CD4-positive, alpha-beta T cell (primary cell): Measurements from ENCODE around the gene TSPAN18. TPM values are rescaled to one million over a fixed set of nuclear protein-coding genes. Genes with fewer than 3 reads are reported as not detected.

ENCODE experiments used
- ATAC-seq: fragments of 200-7000 bp; cut with Tn5 transposase; one replicate; pipeline ENCODE4 v1.10.0; 2022; ENCODE audit warnings: mild to moderate bottlenecking; ENCODE audit not compliant: poor library complexity
- CTCF ChIA-PET: fragments of 350-600 bp; sonication (Branson Sonifier 250); formaldehyde crosslinking; loops from one replicate; lab custom pipeline; 2021; ENCODE audit warnings: antibody characterized with exemption, inconsistent platforms; lab: Charles Lee
- POLR2A ChIA-PET: fragments of 350-600 bp; sonication (Branson Sonifier 250); formaldehyde crosslinking; loops from one replicate; lab custom pipeline; 2021; ENCODE audit warnings: antibody characterized with exemption, inconsistent platforms; lab: Charles Lee
- DNase-seq, 14 experiments: peaks; one replicate each; pipeline ENCODE4 v3.0.0-alpha.2; 2013 to 2020; ENCODE audit warnings: mixed read lengths in 2 of 14
- H3K27ac ChIP-seq, 2 donors: one replicate each; pipeline versions ENCODE4 v1.5.1 to v1.7.0; 2013; ENCODE audit warnings: low read length in 2 of 2, low read depth in 1 of 2, mild to moderate bottlenecking in 1 of 2
- H3K27me3 ChIP-seq, 2 experiments: 1 replicate in 1 of 2; 2 replicates in 1 of 2; pipeline versions ENCODE4 v1.6.1 to v1.7.0; 2013; ENCODE audit warnings: low read length in 2 of 2, control low read depth in 1 of 2, mild to moderate bottlenecking in 1 of 2, moderate library complexity in 1 of 2; ENCODE audit not compliant: insufficient read depth in 2 of 2, control insufficient read depth in 1 of 2
- H3K36me3 ChIP-seq: one replicate; pipeline ENCODE4 v1.6.1; 2013; ENCODE audit warnings: low read length, control low read depth; ENCODE audit not compliant: insufficient read depth
- H3K4me1 ChIP-seq: one replicate; pipeline ENCODE4 v1.6.1; 2013; ENCODE audit warnings: low read length, control low read depth; ENCODE audit not compliant: insufficient read depth
- H3K4me3 ChIP-seq: one replicate; pipeline ENCODE4 v1.5.1; 2013; ENCODE audit warnings: mild to moderate bottlenecking, low read length, moderate library complexity
- H3K9me3 ChIP-seq, 2 experiments: 1 replicate in 1 of 2; 2 replicates in 1 of 2; pipeline versions ENCODE4 v1.6.1 to v1.7.0; 2013; ENCODE audit warnings: low read length in 2 of 2, mild to moderate bottlenecking in 2 of 2, control low read depth in 1 of 2, moderate library complexity in 1 of 2; ENCODE audit not compliant: control insufficient read depth in 1 of 2, insufficient read depth in 1 of 2
- H3K27ac Mint-ChIP-seq: one replicate; pipeline ENCODE4 v1.8.0; 2020; ENCODE audit warnings: mixed read lengths
- H3K27me3 Mint-ChIP-seq: one replicate; pipeline ENCODE4 v1.8.0; 2021; ENCODE audit warnings: mixed read lengths
- H3K36me3 Mint-ChIP-seq: one replicate; pipeline ENCODE4 v1.8.0; 2021; ENCODE audit warnings: low read depth, mixed read lengths
- H3K4me1 Mint-ChIP-seq: one replicate; pipeline ENCODE4 v1.8.0; 2021; ENCODE audit warnings: low read depth, mixed read lengths
- H3K4me3 Mint-ChIP-seq: one replicate; pipeline ENCODE4 v1.8.0; 2020; ENCODE audit warnings: mild to moderate bottlenecking, mixed read lengths
- H3K9me3 Mint-ChIP-seq: one replicate; pipeline ENCODE4 v1.8.0; 2020; ENCODE audit warnings: mixed read lengths
- CTCF ChIP-seq: fragments of 200-600 bp; IDR thresholded peaks from one replicate; pipeline ENCODE4 v1.8.0; 2022; ENCODE audit warnings: antibody characterized with exemption, mild to moderate bottlenecking
- intact Hi-C, 2 experiments: fragments of 100-400 bp; cut with DNase I in 1 of 2; cut with micrococcal nuclease in 1 of 2; formaldehyde crosslinking; loops; one replicate each; pipeline versions ENCODE4 v1.15.1 to v1.9.0; 2023 to 2025; cut with DNase I, micrococcal nuclease
- total RNA-seq, 174 experiments: library from RNA in 2 of 174; stranded (reverse) in 2 of 174; gene quantifications; one replicate each; pipeline ENCODE4 v1.2.3 and lab custom pipeline; 2021 to 2026

TSPAN18 gene
- total RNA-seq, 2 experiments from 2014 or later: 23.0 to 25.3 TPM

- no peak for ATAC-seq
Observed at GRCh38 chr11:44718057-44718456, 8.7 kb upstream of the TSPAN18 start.

GRCh38 chr11:44718612-44719390 lies 8.0 kb upstream of the TSPAN18 start:
- no peaks in the 10 kb centered on the region for H3K36me3 ChIP-seq
- Mint-ChIP-seq H3K4me3 (no peak overlapping the region), H3K9me3 (no peaks in the 10 kb centered on the region), H3K36me3 (no peaks in the 10 kb centered on the region), H3K4me1 (no peaks in the 10 kb centered on the region), H3K27ac (no peak overlapping the region), H3K27me3 (no peaks in the 10 kb centered on the region)
- no peaks in the 10 kb centered on the region for H3K4me1 ChIP-seq
- CTCF ChIA-PET: no interaction called here
- TF ChIP-seq CTCF: no peak
- DNase-seq (no peak), ATAC-seq (no peak)
- H3K4me3 ChIP-seq: no peak overlapping the region
- POLR2A ChIA-PET: no interaction called here
- H3K9me3 ChIP-seq: no peaks in the 10 kb centered on the region
- intact Hi-C loops: no loop called here
- H3K27me3 ChIP-seq: no peaks in the 10 kb centered on the region
- no peak overlapping the region for H3K27ac ChIP-seq

More at GRCh38 chr11:44718057-44718456, 8.7 kb upstream of the TSPAN18 start:
- H3K4me3 ChIP-seq: no peak overlapping the region
- no peaks in the 10 kb centered on the region for H3K27me3 ChIP-seq
- H3K9me3 Mint-ChIP-seq: no peaks in the 10 kb centered on the region
- no peak overlapping the region for H3K4me3 Mint-ChIP-seq
- no peak overlapping the region for H3K27ac Mint-ChIP-seq
- no peak for DNase-seq
- no peaks in the 10 kb centered on the region for H3K36me3 Mint-ChIP-seq
- no peaks in the 10 kb centered on the region for H3K27me3 Mint-ChIP-seq
- no peaks in the 10 kb centered on the region for H3K9me3 ChIP-seq
- H3K36me3 ChIP-seq: no peaks in the 10 kb centered on the region
- ChIA-PET CTCF (no interaction called here), POLR2A (no interaction called here)
- H3K27ac ChIP-seq: no peak overlapping the region
- TF ChIP-seq CTCF: no peak
- intact Hi-C loops: no loop called here
- H3K4me1 ChIP-seq: no peaks in the 10 kb centered on the region
- H3K4me1 Mint-ChIP-seq: no peaks in the 10 kb centered on the region

GRCh38 chr11:44725016-44725685 lies 1.6 kb upstream of the TSPAN18 start:
- H3K4me1 Mint-ChIP-seq: peaks cover 32% of the 10 kb centered on the region

More at GRCh38 chr11:44725016-44725685, 1.6 kb upstream of the TSPAN18 start:
- Histone ChIP-seq H3K27ac (no peak overlapping the region), H3K27me3 (no peaks in the 10 kb centered on the region), H3K9me3 (no peaks in the 10 kb centered on the region), H3K4me1 (peaks cover 44% of the 10 kb centered on the region), H3K4me3 (no peak overlapping the region), H3K36me3 (no peaks in the 10 kb centered on the region)
- Mint-ChIP-seq H3K27me3 (peaks cover 26% of the 10 kb centered on the region), H3K4me3 (peak overlapping the region; percentile 89), H3K36me3 (no peaks in the 10 kb centered on the region), H3K9me3 (no peaks in the 10 kb centered on the region), H3K27ac (peak overlapping the region; percentile 86)
- DNase-seq (peak in 2 of 14 experiments; percentile 7 to 26), ATAC-seq (no peak)
- POLR2A ChIA-PET: interaction anchor here (1.2 kb wide), 1 partner anchor 186 kb away, joined by 4 read pairs; no protein-coding TSS in a partner anchor
- CTCF ChIA-PET: no interaction called here
- intact Hi-C loops: loop anchor here (5.0 to 10.0 kb wide), 4 partner anchors 103 to 380 kb away; no protein-coding TSS in a partner anchor
- no peak for TF ChIP-seq CTCF
